GM18873 (cell line): ENCODE data around the gene PHEX.

Source experiments
- ATAC-seq: cut with Tn5 transposase; IDR thresholded peaks from one replicate; pipeline ENCODE4 v1.9.1; 2021; ENCODE audit warnings: mild to moderate bottlenecking, moderate library complexity, moderate number of reproducible peaks; ENCODE audit not compliant: unreplicated experiment, low FRiP score

Gene PHEX

DNA sequence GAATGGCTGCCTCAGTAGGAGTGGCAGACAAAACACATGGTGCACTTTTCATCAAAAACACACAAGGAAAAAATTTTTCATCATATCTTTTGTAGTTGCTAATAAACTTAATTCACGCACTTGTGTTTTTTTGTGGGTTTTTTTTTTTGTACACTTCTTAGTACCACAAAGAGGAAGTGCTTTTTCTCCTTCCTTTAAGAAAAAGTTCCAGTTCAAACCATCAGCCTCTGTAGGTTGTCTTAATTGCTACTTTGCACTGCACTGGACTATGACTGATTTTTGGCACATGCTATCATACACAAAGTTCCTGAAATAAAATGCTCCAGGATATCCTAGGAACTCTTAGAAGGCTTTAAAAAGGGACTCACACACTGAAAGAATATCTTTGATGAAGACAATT is at the start of gene PHEX:
PHEX (plus strand) TSS at position 242 of the 400 bp plus-strand sequence. CDS start 681 bp downstream, outside the sequence.
- ATAC-seq = no peak

DNA sequence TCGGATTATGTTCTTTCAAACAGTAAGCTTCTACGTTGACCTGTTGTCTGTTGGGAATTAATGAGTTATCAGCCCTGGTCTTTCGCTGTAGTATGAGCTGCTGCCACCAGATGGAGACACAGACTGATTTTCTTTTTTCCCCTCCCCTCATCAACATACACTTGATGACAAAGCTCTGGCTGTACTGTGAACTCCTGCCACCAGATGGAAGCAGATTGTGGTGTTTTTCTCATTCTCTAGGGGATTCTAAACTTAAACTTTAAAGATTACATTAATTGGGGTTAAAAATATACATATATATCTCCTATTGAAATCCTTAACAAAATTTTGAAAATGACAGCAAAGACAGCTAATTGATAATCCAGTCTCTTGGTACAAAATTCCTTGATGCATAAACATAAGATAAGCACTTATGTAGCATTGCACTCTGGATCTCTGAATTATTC is 46.8 kb upstream of the PHEX start:
- peak; percentile 94 for ATAC-seq

DNA sequence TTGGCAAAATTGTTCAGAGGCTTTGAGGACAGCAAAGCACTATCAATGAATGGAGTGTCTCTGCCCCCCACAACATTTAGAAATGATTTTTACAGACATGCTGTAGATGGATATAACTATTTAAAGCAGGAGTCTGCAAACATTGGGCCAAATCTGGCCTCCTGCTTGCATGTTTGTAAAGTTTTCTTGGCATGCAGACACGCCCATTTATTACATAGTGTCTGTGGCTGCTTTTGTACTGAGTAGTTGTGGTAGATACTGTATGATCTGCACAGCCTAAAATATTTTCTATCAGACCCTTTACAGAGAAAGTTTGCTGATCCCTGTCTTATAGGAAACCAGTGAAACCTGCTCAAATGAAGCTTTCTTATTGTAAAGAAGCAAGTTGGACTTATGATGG is 45.5 kb upstream of the PHEX start:
- ATAC-seq = no peak

DNA sequence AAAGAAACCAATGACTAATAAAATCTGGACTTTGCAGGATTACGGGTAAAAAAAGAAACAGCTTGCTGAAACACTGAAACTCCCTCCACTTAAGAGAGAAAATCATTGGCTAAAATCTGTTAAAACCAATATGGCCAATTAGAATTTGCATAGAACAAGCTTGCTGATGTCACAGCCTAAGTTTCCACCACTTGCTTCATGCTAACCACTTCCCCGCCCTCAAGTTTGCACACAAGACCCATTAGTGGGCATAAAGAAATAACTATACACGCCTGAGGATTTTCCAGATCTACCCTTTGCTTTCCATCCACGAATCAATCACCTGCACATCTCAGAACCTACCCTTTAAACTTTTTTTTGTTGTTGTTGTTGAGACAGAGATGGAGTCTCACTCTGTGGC is 42.7 kb upstream of the PHEX start:
- no peak for ATAC-seq

DNA sequence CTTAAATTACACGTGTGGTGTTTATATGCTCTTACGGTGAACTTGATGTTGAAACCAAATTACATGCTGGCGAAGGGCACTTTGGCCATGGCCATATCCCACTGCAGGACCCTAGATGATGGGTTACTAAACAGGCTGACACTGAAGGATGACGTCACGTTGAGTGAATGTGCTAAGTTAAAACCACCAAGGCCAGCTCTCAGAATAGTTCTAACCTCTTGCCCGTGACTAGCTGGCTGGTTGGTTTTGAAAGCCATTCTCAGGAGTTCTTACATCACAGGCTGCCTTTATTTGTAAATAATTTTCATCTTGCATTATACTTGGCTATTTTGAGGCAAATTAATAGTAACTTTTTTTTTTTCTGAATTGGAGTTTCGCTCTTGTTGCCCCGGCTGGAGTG is 41.3 kb upstream of the PHEX start:
- no peak for ATAC-seq

DNA sequence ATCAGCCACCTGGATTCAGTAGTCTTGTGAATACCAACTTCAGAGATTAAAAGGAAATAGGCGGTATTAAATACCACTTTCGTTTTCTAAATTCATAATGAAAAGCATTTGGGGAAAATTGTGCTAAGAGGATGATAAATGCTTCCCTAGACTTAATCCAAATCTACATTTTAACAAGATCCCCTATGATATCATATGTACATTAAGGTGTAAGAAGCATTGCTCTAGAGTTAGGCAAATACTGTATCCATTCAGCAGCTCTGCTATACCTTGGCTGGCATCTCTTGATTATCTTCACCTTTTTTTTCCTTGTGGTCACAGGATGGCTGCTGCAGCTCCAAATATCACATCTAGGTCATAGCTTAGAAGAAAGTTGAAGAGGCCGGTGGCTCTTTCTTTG is 40.6 kb upstream of the PHEX start:
- ATAC-seq = no peak

DNA sequence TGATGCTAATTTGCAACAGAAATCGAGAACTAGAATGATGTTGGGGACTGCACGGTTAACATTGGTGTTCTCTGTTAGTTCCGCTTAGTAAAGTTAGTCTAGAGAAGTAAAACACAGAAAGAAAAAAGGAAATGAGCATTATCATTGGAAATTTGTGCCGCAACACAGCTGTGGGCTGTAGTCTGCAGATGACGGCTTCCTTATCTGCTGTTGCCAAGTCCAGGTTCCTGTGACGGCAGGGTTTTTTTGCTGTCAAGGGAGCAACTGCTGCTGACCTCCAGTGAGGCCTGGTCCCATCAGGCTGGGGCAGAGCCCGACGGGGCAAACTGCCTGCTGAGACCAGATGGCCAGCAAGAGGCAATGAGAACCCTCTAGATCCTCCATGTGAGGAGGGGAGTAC is 38.9 kb upstream of the PHEX start:
- ATAC-seq = peak; percentile 74

DNA sequence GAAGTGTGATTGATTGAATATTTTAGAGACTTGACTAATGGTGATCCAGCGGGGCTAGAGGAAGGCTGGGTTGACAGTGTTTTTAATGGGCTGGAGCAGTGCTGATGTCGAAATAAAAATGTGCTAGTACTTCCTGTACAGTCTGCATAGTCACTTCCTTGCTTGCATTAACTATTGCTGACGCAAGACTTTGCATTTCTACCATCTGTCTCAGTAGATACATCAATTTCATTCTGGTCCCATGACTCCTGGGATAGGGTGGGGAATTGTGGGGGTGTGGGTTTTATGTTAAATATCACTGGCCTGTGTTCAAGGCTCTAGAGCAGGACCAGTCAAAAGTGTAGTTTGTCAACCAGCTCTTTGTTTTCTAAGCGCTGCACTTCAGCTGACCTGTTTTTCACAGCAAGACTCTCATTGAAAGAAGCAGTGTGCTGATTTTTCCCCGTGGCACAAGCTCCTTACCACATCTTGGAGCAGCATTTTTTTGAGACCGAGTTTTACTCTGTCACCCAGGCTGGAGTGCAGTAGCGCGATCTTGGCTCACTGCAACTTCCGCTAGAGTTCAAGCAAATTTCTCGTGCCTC is 35.2 kb upstream of the PHEX start:
- no peak for ATAC-seq

DNA sequence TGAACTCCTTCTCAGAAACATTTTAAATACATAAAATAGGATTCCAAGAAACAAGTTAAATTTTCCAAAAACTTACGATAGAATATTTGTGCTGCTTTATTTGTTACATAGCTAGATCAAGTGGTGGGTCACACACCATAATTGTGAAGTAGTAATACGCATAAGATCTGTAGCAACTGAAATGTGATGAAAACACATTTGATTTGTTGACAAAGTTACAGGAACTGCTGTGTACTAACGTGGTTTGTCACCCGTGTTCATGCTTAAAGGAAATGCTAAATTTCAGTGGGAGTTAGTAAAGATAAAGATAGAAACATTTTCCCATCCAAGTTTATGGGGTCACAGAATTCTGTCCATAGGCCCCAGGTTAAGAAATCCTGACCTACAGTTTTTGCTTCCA is 34.1 kb upstream of the PHEX start:
- no peak for ATAC-seq

DNA sequence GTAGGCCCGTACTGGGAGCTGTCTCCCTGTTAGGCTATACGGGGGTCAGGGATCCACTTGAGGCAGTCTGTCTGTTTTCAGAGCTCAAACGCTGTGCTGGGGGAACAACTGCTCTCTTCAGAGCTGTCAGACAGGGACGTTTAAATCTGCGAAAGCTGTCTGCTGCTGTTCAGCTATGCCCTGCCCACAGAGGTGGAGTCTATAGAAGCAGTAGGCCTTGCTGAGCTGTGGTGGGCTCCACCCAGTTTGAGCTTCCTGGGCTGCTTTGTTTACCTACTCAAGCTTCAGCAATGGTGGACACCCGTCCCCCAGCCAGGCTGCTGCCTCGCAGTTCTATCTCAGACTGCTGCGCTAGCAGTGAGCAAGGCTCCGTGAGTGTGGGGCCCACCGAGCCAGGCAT is 27.3 kb upstream of the PHEX start:
- no peak for ATAC-seq

DNA sequence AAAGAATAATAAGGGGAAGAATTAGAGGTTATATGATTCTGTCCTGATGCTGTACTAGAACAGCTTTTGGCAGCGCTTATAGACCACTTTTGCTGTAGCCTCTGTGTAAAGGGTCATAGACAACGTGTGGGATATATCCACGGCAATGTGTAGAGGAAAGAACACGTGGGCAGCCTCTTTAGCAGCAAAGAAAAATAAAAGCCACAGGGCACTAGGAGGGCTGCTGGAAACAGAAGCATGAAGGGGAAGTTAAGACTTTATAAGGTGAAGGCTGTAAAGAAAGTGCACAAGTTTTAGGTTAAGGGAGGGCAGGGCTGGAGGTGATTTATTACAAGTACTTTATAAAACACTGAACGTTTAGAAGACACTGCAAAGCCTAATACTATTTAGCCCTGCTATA is 20.1 kb upstream of the PHEX start:
- no peak for ATAC-seq

DNA sequence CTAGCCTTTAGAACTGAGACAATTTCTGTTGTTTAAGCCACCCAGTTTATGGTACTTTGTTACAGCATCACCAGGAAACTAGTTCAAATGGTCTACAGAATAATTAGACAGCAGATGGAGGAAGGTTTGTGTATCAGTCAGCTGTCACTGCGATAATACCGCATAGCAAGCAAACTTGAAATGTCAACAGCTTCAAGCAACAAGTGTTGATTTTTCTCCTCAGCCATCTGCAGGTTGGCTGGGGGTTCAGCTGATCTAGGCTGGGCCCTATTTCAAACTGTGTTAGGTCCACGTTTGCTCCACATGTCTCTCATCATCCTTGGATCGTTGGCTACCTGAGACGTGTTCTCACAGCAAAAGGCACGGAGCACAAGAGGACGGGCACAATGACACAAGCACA is 19.2 kb upstream of the PHEX start:
- no peak for ATAC-seq

DNA sequence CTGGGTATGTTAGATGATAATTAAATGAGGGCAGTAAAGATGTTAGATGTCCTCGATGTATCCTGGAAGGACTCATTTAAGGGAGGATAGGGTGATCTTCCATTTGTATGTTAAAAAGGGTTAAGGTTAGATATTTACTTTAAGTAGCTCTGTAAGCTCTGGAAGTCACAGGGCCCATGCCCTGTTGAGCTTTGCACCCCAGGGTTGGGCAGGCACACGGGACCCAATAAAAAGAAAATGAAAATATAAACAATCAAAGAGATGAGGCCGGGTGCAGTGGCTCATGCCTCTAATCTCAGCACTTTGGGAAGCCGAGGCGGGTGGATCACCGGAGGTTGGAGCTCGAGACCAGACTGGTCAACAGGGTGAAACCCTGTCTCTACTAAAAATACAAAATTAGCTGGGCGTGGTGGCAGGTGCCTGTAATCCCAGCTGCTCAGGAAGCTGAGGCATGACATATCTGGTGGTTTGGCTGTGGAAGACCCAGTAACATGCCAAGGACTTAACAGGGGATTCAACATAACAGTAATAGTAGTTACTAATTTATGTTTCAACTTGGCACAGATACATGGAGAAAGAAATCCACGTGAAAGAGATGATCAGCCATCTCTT is 16.9 kb upstream of the PHEX start:
- ATAC-seq = no peak

DNA sequence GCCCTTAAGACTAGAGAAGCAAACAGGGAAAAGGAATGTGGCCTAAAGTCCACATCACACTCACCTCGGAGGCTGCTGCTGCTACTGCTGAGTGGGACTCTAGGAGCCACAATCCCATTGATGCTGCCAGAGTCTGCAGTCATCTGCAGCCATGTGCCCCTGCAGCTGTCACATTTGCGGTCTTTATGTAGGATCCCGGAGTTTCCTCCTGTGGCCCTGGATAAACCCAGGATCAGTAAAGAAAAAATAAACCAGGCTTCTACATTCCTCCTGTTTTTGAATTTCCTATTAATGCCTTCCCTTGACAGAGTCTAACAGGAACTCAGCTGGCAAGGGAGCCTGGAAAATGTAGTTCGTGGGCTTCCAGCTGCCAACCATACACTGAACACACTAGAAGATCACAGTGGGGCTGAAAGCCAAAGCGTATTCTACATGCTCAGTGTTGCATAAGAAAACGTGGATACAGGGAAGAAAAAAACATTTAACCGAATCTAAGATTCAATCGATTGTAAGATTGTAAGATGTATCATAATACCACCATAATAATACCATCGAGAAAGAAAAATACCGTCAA is 10.3 kb upstream of the PHEX start:
- ATAC-seq = no peak

DNA sequence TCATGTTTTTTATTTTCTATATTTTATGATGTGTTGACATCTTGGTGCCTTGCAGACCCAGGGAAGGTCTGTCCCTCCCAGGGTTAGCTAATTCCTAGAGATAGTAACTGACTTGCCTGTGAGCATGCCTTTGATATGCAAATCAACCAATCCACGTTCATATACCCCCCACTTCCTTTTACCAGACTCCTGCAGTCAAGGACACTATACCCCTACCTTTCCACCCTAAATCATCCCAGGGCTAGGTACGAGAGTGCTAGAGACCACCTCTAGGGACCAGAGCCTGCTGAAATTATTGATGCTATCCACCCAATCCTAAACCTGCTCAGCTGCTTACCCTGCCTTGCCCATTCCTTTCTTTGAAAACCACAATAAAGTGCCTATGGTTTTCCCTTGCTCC is 7.5 kb upstream of the PHEX start:
- ATAC-seq = no peak

DNA sequence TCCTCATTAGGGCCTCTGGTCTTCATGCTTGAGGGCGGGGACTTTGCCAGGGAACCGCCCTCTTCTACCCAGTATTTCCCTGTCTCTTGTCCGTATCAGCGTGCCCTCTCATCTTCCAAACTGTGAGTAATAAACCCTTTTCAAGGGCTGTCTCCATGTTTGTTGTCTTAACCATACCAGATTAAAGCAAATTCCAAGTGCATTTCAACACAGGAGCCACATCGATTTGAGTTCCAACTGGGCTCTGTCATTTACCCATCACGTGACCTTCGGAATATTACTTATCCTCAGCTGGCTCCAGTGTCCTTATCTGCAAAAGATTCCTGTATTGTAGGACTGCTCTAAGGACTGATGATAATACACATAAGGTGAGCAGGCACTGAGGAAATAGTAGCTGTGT is 6.4 kb upstream of the PHEX start:
- ATAC-seq = no peak

DNA sequence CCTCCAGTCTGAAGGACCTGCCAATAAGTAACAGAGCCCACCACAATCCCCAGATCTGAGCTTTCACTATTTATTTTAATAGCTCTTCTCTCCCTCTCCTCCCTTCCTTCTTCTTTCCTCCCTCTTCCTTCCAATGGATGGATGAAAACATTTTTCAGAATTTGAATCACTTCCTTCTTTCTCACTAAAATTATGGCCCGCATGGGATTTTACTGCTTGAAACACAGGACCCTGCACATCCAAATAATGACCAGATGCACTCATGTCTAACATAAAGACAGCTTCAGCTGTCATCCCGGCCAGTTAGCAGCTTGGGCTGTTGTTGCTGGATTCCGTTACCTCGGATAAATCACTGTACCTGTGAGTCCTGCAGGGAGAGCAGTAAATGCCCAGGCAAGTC is 5.4 kb upstream of the PHEX start:
- no peak for ATAC-seq

DNA sequence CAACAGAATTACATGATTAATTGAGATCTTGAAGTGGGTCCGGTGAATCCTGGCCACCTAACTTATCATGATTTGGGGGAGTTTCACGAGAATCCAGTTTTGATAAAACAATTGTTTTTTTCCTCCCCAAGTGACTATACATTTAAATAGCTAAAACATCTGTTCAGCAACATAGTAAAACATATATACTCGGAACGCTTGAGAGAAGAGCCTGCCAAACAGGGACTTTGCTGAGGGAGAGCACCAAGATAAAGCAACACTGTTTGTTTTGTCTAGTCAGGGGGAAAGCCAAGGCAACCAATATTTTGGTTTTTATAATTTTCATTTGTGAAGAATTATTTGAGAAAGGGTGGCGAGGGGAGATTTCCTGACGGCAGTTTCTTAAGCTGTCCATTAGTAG is 381 bp downstream of the PHEX start:
- ATAC-seq = no peak

DNA sequence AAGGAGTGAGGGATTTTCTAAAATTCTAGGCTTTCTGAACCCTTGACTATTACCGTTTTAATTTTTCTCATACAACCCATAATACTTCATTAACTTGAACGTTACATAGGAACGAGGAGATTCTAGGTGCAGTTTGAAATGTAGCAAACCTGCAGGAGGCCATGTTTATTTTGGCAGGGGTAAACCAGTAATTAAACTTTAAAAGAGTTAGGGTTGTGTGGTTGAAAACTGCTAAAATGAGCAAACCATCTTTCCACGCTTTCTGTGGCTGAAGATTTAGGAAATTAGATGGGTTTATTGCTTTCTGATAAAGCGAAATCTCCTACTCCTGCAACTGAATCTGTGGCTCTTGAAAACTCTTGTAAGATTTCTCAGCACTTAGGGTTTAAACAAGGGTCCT is 1.7 kb downstream of the PHEX start:
- ATAC-seq = no peak

DNA sequence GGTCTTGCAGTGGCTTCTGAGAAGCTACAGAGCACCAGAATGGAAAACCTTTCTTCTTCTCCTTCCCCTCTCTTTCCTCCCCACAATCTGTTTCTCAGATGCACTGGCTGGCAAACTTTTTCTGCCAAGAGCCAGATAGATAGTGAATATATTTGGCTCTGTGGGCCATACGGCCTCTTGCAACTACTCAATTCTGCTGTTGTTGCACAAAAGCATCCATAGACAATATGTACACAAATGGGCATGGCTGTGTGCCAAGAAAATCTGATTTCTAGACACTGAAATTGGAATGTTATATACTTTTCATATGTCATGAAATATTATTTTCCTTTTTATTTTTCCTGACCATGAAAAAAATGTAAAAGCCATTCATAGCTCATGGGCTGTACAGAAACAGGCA is 3.1 kb downstream of the PHEX start:
- no peak for ATAC-seq

DNA sequence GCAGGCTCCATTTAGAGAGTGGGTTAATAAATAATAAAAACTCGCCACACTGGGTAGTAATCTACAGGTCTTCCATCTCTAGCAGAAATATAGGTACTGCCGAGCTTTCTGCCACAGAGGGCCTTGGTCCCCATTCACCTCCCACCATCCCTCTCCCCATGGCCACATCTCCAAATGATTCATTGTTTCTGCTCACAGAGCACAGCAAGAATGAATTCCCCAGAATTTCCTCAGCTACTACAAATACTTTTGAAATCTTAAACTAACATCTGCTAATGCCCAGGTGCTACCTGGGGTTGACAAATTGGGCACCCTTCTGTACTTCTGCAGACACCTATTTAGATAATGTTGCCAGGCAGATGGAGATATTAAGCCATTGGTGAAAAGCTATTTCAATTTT is 5.1 kb downstream of the PHEX start:
- no peak for ATAC-seq

DNA sequence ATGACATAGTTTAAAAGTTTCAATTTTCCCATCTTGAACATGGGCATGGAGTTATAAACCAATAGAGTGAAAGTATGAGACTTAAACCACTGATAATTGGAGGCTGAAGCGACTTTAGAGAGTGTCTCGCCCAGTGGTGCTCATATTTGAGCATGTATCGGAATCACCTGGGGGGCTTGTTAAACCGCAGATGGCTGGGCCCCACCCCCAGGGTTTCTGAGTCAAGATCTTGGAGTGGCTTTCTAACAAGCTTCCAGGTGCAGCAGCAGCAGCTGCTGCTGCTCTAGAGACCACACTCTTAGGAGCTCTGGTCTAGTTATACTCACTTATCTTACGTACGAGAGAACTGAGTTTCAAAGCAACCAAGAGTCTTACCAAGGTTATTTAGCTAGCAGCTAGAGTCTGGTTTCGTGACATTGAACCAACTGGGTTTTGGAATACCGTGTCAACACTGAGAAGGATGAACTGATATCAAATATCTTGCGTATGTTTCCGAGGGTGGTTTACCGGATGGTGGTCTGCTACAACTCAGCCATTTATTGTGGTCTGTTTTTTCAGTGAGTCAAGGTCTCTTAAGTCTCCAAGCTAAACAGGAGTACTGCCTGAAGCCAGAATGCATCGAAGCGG is 5.9 kb downstream of the PHEX start:
- ATAC-seq = no peak
